ENCODE measurements around the gene LAMA2.

The LAMA2 gene

DNA sequence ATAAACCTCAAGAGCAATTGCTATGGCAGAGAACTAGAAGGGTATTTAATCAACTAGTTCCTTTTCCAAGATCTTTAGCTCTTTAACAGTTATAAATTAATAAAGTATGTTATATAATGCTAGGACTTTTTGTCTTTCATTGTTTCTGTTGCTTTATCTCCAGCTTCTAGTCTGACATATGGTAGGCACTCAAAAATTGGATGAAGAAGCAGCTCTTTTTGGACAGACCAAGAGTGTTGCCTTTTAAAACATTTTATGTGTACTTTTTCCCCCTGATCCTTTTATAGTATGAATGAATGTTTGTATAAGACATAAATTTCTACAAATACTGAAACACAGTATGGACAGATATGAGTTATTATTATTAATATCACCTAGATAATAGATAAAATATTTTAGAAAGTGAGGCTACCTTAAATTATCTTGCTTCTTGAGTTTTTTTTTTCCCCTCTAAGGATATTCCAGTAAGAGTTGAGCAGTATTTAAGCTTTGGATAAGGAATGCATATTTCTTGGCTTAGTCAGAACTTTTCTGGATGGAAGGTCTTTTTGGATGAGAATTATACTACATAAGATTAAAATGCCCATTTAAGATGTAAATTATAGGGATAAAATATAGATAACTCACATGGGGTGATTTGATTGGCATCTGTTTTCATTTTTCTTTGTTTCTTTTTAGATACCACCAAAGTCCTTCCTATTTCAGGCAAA lies 16.6 kb downstream of the LAMA2 start:
- TF ChIP-seq, protein P1, sequence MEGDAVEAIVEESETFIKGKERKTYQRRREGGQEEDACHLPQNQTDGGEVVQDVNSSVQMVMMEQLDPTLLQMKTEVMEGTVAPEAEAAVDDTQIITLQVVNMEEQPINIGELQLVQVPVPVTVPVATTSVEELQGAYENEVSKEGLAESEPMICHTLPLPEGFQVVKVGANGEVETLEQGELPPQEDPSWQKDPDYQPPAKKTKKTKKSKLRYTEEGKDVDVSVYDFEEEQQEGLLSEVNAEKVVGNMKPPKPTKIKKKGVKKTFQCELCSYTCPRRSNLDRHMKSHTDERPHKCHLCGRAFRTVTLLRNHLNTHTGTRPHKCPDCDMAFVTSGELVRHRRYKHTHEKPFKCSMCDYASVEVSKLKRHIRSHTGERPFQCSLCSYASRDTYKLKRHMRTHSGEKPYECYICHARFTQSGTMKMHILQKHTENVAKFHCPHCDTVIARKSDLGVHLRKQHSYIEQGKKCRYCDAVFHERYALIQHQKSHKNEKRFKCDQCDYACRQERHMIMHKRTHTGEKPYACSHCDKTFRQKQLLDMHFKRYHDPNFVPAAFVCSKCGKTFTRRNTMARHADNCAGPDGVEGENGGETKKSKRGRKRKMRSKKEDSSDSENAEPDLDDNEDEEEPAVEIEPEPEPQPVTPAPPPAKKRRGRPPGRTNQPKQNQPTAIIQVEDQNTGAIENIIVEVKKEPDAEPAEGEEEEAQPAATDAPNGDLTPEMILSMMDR (IDR thresholded peaks at IDR 0.05; ENCODE audit: low read length, missing control alignments), result no peak
- DNase-seq (ENCODE audit: low read depth), result peak; percentile 57
- no peak overlapping the region for H3K4me3 ChIP-seq (replicated peaks; ENCODE audit: low read depth, low read length)

DNA sequence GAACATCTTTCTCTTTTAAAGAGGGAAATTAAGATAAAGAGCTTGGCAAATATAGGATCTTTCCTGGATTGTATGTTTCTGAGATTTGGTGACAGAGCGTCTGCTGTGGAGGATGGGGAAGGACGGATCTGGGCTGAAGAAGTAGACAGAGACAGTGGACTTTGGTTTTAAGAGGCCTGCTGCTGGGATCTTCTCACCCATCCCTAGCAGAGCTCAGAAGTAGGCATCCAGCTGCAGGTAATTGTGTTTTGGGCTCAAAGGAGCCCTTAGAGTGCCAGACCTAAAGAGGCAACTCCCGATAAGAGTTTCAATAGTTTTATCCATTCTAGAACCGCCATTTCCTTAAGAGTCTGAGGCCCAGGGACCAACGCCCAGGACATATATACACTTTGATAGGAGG lies 20.8 kb downstream of the LAMA2 start:
- TF ChIP-seq, protein P1 (IDR thresholded peaks at IDR 0.05; ENCODE audit: low read length, missing control alignments), result no peak
- no peak overlapping the region for H3K4me3 ChIP-seq (replicated peaks; ENCODE audit: low read depth, low read length)
- DNase-seq (ENCODE audit: low read depth), result no peak

DNA sequence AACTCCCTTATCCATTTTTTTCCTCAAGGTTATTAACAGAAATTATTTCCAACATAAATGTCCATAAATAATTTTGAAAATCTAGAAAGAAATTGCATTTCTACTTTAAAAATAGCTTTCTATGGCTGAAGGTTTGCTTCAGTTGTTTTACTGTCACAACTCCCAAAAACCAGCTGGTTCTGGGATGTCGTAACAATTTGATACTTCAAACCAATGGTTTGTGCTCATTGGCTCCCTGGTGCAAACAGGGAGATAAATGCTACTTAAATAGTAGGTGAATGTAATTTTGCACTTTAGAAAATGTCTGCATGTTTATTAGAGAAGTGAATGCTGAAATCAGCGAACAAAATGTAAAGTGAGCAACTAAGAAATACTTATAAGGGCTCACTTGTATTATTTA lies 31.1 kb downstream of the LAMA2 start:
- peak; percentile 29 for DNase-seq (ENCODE audit: low read depth)
- H3K4me3 ChIP-seq (replicated peaks; ENCODE audit: low read depth, low read length), result no peak overlapping the region
- TF ChIP-seq, protein P1 (IDR thresholded peaks at IDR 0.05; ENCODE audit: low read length, missing control alignments), result no peak

DNA sequence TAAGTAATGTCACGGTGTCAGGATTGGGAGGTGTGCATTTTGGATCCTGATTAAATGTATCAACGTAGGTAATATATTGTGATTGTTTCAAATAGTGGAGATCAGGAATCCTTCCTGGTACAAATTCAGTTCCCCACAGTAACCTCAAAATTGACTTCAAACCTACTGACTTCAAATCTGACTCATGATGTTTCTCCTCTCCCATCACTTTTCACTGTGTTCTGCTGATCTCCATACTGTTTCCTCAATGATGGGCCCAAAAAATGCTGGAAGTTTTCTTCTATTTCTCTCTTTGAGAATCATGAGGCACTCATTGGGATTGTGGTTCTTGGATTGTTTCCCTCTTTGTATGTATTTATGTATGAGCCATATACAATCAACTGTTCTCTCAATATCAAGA lies 35.9 kb downstream of the LAMA2 start:
- no peak overlapping the region for H3K4me3 ChIP-seq (replicated peaks; ENCODE audit: low read depth, low read length)
- TF ChIP-seq, protein P1 (IDR thresholded peaks at IDR 0.05; ENCODE audit: low read length, missing control alignments), result no peak
- DNase-seq (ENCODE audit: low read depth), result no peak

DNA sequence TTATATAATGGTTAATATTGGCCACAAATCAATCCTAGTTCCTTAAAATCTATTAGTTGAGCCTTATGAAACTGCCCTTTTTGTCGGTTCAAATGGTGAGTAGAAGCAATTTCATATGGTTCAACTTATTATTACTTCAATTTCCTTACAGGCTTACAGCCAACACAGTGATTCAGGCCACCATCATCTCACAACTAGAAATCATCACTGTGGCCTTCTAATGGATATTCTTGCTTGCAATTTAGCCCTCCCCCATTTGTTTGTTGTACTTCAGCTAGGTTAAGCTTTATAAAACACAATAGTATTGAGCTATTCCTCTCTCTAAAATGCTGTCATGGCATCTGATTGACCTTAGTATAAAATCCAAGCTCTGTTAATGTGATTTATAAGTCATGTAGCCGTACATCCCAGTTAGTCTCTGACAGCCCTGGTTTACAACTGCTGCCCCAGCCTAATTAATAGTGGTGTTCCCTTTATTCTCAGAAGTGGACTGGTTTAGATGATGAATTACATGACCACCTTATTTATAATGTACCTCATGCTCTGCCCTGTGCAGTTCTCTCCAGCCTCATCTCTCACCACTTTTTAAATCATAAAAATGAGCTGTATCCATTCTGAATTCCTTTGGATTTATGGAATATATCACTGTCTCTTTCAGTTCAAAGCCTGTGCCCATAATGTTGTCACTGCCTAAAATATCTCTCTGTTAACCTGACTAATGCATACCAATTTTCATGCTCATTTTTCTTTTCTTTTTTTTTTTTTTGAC lies 36.7 kb downstream of the LAMA2 start:
- TF ChIP-seq, protein P1 (IDR thresholded peaks at IDR 0.05; ENCODE audit: low read length, missing control alignments), result no peak

DNA sequence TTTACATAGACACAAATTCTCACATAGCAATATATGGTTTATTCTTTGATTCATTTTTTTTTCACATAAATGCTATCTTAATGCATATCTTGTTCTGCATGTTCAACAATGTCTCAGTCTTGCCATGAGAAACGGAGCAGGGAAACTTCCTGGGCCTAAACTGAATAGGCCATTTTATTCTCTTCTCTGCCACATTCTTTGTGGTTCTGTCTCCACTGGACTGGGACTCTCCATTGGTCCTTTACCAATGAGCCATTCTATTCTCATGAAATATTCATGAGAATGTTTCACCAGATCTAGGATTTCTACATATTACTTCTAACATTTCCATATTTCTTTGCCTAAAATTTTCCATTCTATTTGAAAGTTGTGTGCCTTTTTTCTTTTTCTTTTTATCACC lies 42.8 kb downstream of the LAMA2 start:
- DNase-seq (ENCODE audit: low read depth), result no peak

More for the DNA sequence above, 36.7 kb downstream of the LAMA2 start:
- peak; percentile 13 for DNase-seq (ENCODE audit: low read depth)
- H3K4me3 ChIP-seq (replicated peaks; ENCODE audit: low read depth, low read length), result no peak overlapping the region

More for the DNA sequence above, 42.8 kb downstream of the LAMA2 start:
- H3K4me3 ChIP-seq (replicated peaks; ENCODE audit: low read depth, low read length), result no peak overlapping the region
- TF ChIP-seq, protein P1 (IDR thresholded peaks at IDR 0.05; ENCODE audit: low read length, missing control alignments), result no peak

All from fibroblast of pulmonary artery (primary cell).